Uterus (tissue), 2 donors: ENCODE results near the gene GIMAP2.

Experiments used
- POLR2A ChIP-seq, 2 donors: fragments of 450-650 bp; IDR thresholded peaks; one replicate each; pipeline ENCODE4 v1.6.1; 2016; ENCODE audit warnings: antibody characterized with exemption in 2 of 2, mild to moderate bottlenecking in 1 of 2, moderate library complexity in 1 of 2
- TF ChIP-seq, protein P1 (sequence below), 4 experiments: fragments of 200-600 bp in 2 of 4; fragments of 450-650 bp in 2 of 4; sonication (generic) in 2 of 4; IDR thresholded peaks; one replicate each; pipeline ENCODE4 v1.5.1; 2016 to 2019; ENCODE audit warnings: antibody characterized with exemption in 4 of 4, mild to moderate bottlenecking in 2 of 4, moderate library complexity in 1 of 4

GRCh38 chr7:150716939-150717338 lies 31.4 kb downstream of the GIMAP2 start:
- TF ChIP-seq, protein P1, sequence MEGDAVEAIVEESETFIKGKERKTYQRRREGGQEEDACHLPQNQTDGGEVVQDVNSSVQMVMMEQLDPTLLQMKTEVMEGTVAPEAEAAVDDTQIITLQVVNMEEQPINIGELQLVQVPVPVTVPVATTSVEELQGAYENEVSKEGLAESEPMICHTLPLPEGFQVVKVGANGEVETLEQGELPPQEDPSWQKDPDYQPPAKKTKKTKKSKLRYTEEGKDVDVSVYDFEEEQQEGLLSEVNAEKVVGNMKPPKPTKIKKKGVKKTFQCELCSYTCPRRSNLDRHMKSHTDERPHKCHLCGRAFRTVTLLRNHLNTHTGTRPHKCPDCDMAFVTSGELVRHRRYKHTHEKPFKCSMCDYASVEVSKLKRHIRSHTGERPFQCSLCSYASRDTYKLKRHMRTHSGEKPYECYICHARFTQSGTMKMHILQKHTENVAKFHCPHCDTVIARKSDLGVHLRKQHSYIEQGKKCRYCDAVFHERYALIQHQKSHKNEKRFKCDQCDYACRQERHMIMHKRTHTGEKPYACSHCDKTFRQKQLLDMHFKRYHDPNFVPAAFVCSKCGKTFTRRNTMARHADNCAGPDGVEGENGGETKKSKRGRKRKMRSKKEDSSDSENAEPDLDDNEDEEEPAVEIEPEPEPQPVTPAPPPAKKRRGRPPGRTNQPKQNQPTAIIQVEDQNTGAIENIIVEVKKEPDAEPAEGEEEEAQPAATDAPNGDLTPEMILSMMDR (IDR thresholded peaks at IDR 0.05): no peak
- TF ChIP-seq POLR2A (IDR thresholded peaks at IDR 0.05): no peak
